NCI-H748 (cell line): ENCODE results near the gene ABCA9.

ENCODE experiments used
- DNase-seq: peaks from one replicate; lab custom pipeline; 2025; ENCODE audit not compliant: unreplicated experiment; lab: John Stamatoyannopoulos, UW

The ABCA9 gene

GRCh38 chr17:69066482-69066881 lies 5.8 kb upstream of the ABCA9 start:
- no peak for DNase-seq

GRCh38 chr17:69065113-69065512 lies 4.4 kb upstream of the ABCA9 start:
- no peak for DNase-seq

GRCh38 chr17:69064476-69064875 lies 3.7 kb upstream of the ABCA9 start:
- no peak for DNase-seq

- DNase-seq, result no peak
These were observed 3.3 kb upstream of the ABCA9 start for GRCh38 chr17:69064001-69064400.

GRCh38 chr17:69062860-69063581 lies 2.3 kb upstream of the ABCA9 start:
- no peak for DNase-seq

- no peak for DNase-seq
These were observed 1.2 kb upstream of the ABCA9 start for GRCh38 chr17:69061721-69062556.

- no peak for DNase-seq
These were observed 1.1 kb downstream of the ABCA9 start for GRCh38 chr17:69059458-69060175.

GRCh38 chr17:69058165-69058564 lies 2.6 kb downstream of the ABCA9 start:
- DNase-seq, result peak; percentile 8

- DNase-seq, result no peak
These were observed 3.4 kb downstream of the ABCA9 start for GRCh38 chr17:69057280-69057679.

GRCh38 chr17:69056179-69056823 lies 4.4 kb downstream of the ABCA9 start:
- DNase-seq, result no peak

GRCh38 chr17:69055334-69055733 lies 5.4 kb downstream of the ABCA9 start:
- DNase-seq, result no peak

GRCh38 chr17:69050999-69051775 lies 9.5 kb downstream of the ABCA9 start:
- DNase-seq, result no peak

- no peak for DNase-seq
These were observed 12.1 kb downstream of the ABCA9 start for GRCh38 chr17:69048634-69049033.

GRCh38 chr17:69047368-69048263 lies 13.1 kb downstream of the ABCA9 start:
- DNase-seq, result no peak

- DNase-seq, result no peak
These were observed 14.5 kb downstream of the ABCA9 start for GRCh38 chr17:69046121-69046807.

- DNase-seq, result no peak
These were observed 15.1 kb downstream of the ABCA9 start for GRCh38 chr17:69045646-69046045.

GRCh38 chr17:69044371-69044770 lies 16.4 kb downstream of the ABCA9 start:
- DNase-seq, result no peak

- no peak for DNase-seq
These were observed 17.5 kb downstream of the ABCA9 start for GRCh38 chr17:69043098-69043734.
